Measurements from ENCODE around the gene PLIN5. TPM values are rescaled to one million over a fixed set of nuclear protein-coding genes. Genes with fewer than 3 reads are reported as not detected.

The PLIN5 gene
- total RNA-seq, 2 experiments from 2014 or later = 0.31 to 0.93 TPM

DNA sequence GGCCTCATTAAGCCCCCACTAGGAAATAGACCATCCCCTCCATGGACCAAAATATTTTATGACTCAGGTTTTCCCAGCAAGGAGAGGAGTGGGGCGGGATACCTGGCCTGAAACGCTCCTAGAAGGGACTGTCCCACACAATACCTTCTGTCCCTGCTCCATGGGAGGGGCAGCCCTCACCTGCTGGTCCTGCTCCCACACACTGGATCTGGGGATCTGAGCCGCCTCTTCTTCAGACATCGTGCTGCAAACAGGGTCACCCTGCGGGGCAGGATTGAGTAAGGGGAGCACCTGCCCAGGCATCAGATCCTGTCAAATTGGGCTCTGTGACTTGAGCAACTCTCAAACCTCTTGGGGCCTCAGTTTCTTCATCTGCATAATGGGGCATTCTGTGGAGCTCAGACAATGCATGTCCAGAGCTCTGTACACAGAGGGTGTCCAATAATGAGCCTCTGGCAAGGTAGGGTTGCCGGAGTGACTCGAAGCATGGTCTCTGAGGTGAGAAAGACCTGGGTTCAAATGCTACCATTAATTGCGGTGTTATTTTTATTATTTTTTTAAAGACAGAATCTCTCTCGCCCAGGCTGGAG, 1.1 kb downstream of the PLIN5 start:
- CTCF ChIA-PET = interaction anchor here (2.4 kb wide), 1 partner anchor 8 kb away, joined by 6 read pairs; no protein-coding TSS in a partner anchor
- no peaks in the 10 kb centered on the region for H3K4me1 Mint-ChIP-seq (ENCODE audit: low read depth)
- H3K9me3 ChIP-seq (ENCODE audit: control insufficient read depth in 1 of 2, insufficient read depth in 1 of 2, low read length in 2 of 2) = peaks cover 0 to 10% of the 10 kb centered on the region in 2 experiments

DNA sequence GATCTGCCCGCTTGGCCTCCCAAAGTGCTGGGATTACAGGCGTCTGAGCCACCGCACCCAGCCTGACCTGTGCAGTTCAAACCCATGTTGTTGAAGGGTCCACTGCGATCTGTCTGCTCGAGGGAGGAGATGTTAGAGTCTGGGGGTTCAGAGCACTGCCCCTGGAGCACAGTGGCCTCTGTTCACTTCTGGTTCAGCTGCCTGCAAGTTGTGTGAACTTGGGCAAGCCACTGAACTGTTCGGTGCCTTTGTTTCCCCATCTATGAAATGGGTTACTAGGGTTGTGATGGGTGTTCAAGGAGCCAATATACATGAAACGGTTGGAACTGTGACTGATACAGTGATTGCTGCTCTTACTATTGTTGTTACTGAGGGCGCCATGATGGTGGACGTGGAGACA, 1.7 kb downstream of the PLIN5 start:
- no peaks in the 10 kb centered on the region for H3K36me3 Mint-ChIP-seq (ENCODE audit: low read depth)
- peaks cover 0 to 6% of the 10 kb centered on the region in 2 experiments for H3K9me3 ChIP-seq (ENCODE audit: control insufficient read depth in 1 of 2, insufficient read depth in 1 of 2, low read length in 2 of 2)
- no peaks in the 10 kb centered on the region for H3K36me3 ChIP-seq (ENCODE audit: insufficient read depth, low read length)
- ChIA-PET POLR2A (no interaction called here), CTCF (no interaction called here)
- H3K4me1 ChIP-seq (ENCODE audit: insufficient read depth, low read length) = peaks cover 11% of the 10 kb centered on the region
- TF ChIP-seq, protein P1, sequence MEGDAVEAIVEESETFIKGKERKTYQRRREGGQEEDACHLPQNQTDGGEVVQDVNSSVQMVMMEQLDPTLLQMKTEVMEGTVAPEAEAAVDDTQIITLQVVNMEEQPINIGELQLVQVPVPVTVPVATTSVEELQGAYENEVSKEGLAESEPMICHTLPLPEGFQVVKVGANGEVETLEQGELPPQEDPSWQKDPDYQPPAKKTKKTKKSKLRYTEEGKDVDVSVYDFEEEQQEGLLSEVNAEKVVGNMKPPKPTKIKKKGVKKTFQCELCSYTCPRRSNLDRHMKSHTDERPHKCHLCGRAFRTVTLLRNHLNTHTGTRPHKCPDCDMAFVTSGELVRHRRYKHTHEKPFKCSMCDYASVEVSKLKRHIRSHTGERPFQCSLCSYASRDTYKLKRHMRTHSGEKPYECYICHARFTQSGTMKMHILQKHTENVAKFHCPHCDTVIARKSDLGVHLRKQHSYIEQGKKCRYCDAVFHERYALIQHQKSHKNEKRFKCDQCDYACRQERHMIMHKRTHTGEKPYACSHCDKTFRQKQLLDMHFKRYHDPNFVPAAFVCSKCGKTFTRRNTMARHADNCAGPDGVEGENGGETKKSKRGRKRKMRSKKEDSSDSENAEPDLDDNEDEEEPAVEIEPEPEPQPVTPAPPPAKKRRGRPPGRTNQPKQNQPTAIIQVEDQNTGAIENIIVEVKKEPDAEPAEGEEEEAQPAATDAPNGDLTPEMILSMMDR (IDR thresholded peaks at IDR 0.05) = no peak
- H3K27ac ChIP-seq (ENCODE audit: low read depth in 1 of 2, low read length in 2 of 2) = no peak overlapping the region
- peaks cover 13 to 19% of the 10 kb centered on the region in 2 experiments for H3K27me3 ChIP-seq (ENCODE audit: control insufficient read depth in 1 of 2, insufficient read depth in 2 of 2, low read length in 2 of 2)
- no peak overlapping the region for H3K27ac Mint-ChIP-seq
- no peak for ATAC-seq (ENCODE audit: poor library complexity)
- no peak overlapping the region for H3K4me3 ChIP-seq (ENCODE audit: low read length)
- H3K4me1 Mint-ChIP-seq (ENCODE audit: low read depth) = no peaks in the 10 kb centered on the region
- no peaks in the 10 kb centered on the region for H3K9me3 Mint-ChIP-seq
- intact Hi-C loops (cut with DNase I, micrococcal nuclease) = no loop called here
- H3K4me3 Mint-ChIP-seq = no peak overlapping the region
- H3K27me3 Mint-ChIP-seq = peaks cover 15% of the 10 kb centered on the region
- DNase-seq = no peak

More for the DNA sequence above, 1.1 kb downstream of the PLIN5 start:
- H3K4me1 ChIP-seq (ENCODE audit: insufficient read depth, low read length) = peaks cover 11% of the 10 kb centered on the region
- TF ChIP-seq, protein P1 (IDR thresholded peaks at IDR 0.05) = no peak
- peaks cover 13 to 19% of the 10 kb centered on the region in 2 experiments for H3K27me3 ChIP-seq (ENCODE audit: control insufficient read depth in 1 of 2, insufficient read depth in 2 of 2, low read length in 2 of 2)
- H3K36me3 ChIP-seq (ENCODE audit: insufficient read depth, low read length) = no peaks in the 10 kb centered on the region
- H3K27ac Mint-ChIP-seq = no peak overlapping the region
- H3K36me3 Mint-ChIP-seq (ENCODE audit: low read depth) = no peaks in the 10 kb centered on the region
- ATAC-seq (ENCODE audit: poor library complexity) = no peak
- H3K27ac ChIP-seq (ENCODE audit: low read depth in 1 of 2, low read length in 2 of 2) = no peak overlapping the region
- H3K27me3 Mint-ChIP-seq = peaks cover 19% of the 10 kb centered on the region
- H3K4me3 ChIP-seq (ENCODE audit: low read length) = no peak overlapping the region
- POLR2A ChIA-PET = no interaction called here
- no peak for DNase-seq
- intact Hi-C loops (cut with DNase I, micrococcal nuclease) = no loop called here
- H3K4me3 Mint-ChIP-seq = no peak overlapping the region
- H3K9me3 Mint-ChIP-seq = no peaks in the 10 kb centered on the region

DNA sequence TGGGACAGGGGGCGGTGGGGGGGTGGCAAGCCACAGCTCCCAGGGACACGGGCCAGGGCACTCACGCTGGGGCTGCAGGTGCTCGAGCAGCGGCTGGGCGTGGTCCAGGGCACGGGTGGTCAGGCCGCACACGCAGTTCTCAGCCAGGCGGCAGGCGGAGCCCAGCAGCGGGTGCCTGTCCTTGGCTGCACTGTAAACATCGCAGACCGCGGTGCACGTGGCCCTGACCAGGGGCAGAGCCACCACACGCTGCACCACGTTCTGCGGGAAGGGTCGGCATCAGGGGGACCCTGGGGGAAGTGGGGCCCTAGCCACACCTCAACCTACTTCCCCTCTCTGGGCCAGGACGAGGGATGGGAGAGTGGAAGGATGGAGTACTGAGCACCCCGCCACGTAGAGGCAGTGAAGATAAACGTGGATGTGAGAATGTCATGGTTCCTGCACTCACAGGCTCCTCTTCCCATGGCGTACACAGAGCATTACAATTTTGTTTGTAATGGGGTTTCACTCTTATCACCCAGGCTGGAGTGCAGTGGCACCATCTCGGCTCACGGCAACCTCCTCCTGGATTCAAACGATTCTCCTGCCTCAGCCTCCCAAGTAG, 3.4 kb downstream of the PLIN5 start:
- Histone ChIP-seq H3K4me1 (ENCODE audit: insufficient read depth, low read length) (peaks cover 11% of the 10 kb centered on the region), H3K4me3 (ENCODE audit: low read length) (no peak overlapping the region), H3K27ac (ENCODE audit: low read depth in 1 of 2, low read length in 2 of 2) (no peak overlapping the region), H3K27me3 (ENCODE audit: control insufficient read depth in 1 of 2, insufficient read depth in 2 of 2, low read length in 2 of 2) (peaks cover 6 to 13% of the 10 kb centered on the region in 2 experiments), H3K36me3 (ENCODE audit: insufficient read depth, low read length) (no peaks in the 10 kb centered on the region), H3K9me3 (ENCODE audit: control insufficient read depth in 1 of 2, insufficient read depth in 1 of 2, low read length in 2 of 2) (no peaks in the 10 kb centered on the region)
- ChIA-PET CTCF (no interaction called here), POLR2A (no interaction called here)
- Mint-ChIP-seq H3K4me1 (ENCODE audit: low read depth) (no peaks in the 10 kb centered on the region), H3K9me3 (no peaks in the 10 kb centered on the region), H3K27ac (no peak overlapping the region), H3K27me3 (peaks cover 15% of the 10 kb centered on the region), H3K36me3 (ENCODE audit: low read depth) (no peaks in the 10 kb centered on the region), H3K4me3 (no peak overlapping the region)
- intact Hi-C loops (cut with DNase I, micrococcal nuclease) = no loop called here
- ATAC-seq (ENCODE audit: poor library complexity) (no peak), DNase-seq (no peak)
- TF ChIP-seq, protein P1 (IDR thresholded peaks at IDR 0.05) = no peak

Measured in CD4-positive, alpha-beta T cell (primary cell).